ENCODE data around the gene CTU2. TPM values are rescaled to one million over a fixed set of nuclear protein-coding genes. Genes with fewer than 3 reads are reported as not detected.

Gene CTU2
- total and polyA plus RNA-seq, 9 of the 15 experiments (the other 6 are each of a cell fraction or from before 2014, with no cell fraction given): 1.3 to 105 (median 23.2) TPM

DNA sequence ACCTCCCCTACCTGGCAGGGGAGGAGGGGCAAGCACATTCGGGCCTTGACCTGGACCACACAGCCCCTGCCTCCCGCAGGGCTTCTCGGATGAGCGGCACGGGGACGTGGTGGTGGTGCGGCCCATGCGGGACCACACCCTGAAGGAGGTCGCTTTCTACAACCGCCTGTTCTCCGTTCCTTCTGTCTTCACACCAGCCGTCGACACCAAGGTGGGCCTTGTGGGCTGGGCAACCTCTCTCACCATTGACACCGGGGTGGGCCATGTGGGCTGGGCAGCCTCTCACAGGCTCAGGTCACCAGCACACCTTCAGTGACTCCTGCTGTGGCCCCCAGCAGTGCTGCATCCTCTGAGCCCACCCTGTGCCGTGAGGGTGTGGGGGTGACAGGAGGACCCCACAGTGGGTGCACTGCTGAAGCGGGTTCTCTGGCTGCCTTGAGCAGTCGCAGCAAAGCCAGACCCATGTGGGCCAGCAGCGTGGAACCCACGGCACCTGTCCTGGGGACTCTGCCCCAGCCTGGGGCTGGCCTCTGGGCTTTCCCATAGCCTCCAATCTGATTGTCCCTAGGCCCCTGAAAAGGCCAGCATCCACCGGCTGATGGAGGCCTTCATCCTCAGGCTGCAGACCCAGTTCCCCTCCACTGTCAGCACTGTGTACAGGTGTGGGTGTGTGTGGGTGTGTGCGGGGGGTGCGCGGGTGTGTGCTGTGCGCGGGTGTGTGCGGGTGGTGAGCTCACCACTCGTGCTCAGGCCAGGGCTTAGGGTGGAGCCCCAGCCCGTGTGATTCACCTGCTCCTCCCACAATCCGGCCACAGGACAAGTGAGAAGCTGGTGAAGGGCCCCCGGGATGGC is 7.5 kb downstream of the CTU2 start (continued):
- TF ChIP-seq HMGN3 (IDR thresholded peaks at IDR 0.05; ENCODE audit: borderline replicate concordance, extremely low read depth, insufficient read length, low read depth, low read length) (no peak), ZNF696 (CRISPR knock-in tag; conservative IDR thresholded peaks at IDR 0.05) (no peak), MCM3 (IDR thresholded peaks at IDR 0.05) (no peak), NFIC (IDR thresholded peaks at IDR 0.05) (no peak), ZNF140 (CRISPR knock-in tag; IDR thresholded peaks at IDR 0.05) (no peak), CHD1 (IDR thresholded peaks at IDR 0.05; ENCODE audit: low read length) (no peak), DDX20 (tag; IDR thresholded peaks at IDR 0.05; ENCODE audit: low read depth) (no peak), CBFA2T3 (IDR thresholded peaks at IDR 0.05) (no peak), ZNF431 (CRISPR knock-in tag; IDR thresholded peaks at IDR 0.05) (no peak), NFE2 (IDR thresholded peaks at IDR 0.05; ENCODE audit: low read depth) (no peak), RBBP5 (IDR thresholded peaks at IDR 0.05; ENCODE audit: borderline replicate concordance, insufficient read depth, low read length, poor library complexity, severe bottlenecking) (no peak), CCAR2 (IDR thresholded peaks at IDR 0.05; ENCODE audit: low read depth, low read length) (no peak), SAFB2 (IDR thresholded peaks at IDR 0.05; ENCODE audit: borderline replicate concordance, low read depth, low read length, severe bottlenecking) (no peak), BRD9 (IDR thresholded peaks at IDR 0.05; ENCODE audit: low read depth, partially characterized antibody) (no peak), LARP7 (IDR thresholded peaks at IDR 0.05) (no peak)
- TF ChIP-seq, protein P1, sequence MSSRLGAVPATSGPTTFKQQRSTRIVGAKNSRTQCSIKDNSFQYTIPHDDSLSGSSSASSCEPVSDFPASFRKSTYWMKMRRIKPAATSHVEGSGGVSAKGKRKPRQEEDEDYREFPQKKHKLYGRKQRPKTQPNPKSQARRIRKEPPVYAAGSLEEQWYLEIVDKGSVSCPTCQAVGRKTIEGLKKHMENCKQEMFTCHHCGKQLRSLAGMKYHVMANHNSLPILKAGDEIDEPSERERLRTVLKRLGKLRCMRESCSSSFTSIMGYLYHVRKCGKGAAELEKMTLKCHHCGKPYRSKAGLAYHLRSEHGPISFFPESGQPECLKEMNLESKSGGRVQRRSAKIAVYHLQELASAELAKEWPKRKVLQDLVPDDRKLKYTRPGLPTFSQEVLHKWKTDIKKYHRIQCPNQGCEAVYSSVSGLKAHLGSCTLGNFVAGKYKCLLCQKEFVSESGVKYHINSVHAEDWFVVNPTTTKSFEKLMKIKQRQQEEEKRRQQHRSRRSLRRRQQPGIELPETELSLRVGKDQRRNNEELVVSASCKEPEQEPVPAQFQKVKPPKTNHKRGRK (tag; IDR thresholded peaks at IDR 0.05): no peak
- TF ChIP-seq, protein P2, sequence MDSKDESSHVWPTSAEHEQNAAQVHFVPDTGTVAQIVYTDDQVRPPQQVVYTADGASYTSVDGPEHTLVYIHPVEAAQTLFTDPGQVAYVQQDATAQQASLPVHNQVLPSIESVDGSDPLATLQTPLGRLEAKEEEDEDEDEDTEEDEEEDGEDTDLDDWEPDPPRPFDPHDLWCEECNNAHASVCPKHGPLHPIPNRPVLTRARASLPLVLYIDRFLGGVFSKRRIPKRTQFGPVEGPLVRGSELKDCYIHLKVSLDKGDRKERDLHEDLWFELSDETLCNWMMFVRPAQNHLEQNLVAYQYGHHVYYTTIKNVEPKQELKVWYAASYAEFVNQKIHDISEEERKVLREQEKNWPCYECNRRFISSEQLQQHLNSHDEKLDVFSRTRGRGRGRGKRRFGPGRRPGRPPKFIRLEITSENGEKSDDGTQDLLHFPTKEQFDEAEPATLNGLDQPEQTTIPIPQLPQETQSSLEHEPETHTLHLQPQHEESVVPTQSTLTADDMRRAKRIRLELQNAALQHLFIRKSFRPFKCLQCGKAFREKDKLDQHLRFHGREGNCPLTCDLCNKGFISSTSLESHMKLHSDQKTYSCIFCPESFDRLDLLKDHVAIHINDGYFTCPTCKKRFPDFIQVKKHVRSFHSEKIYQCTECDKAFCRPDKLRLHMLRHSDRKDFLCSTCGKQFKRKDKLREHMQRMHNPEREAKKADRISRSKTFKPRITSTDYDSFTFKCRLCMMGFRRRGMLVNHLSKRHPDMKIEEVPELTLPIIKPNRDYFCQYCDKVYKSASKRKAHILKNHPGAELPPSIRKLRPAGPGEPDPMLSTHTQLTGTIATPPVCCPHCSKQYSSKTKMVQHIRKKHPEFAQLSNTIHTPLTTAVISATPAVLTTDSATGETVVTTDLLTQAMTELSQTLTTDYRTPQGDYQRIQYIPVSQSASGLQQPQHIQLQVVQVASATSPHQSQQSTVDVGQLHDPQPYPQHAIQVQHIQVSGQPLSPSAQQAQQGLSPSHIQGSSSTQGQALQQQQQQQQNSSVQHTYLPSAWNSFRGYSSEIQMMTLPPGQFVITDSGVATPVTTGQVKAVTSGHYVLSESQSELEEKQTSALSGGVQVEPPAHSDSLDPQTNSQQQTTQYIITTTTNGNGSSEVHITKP (IDR thresholded peaks at IDR 0.05; ENCODE audit: partially characterized antibody): no peak
- TF ChIP-seq, protein P3, sequence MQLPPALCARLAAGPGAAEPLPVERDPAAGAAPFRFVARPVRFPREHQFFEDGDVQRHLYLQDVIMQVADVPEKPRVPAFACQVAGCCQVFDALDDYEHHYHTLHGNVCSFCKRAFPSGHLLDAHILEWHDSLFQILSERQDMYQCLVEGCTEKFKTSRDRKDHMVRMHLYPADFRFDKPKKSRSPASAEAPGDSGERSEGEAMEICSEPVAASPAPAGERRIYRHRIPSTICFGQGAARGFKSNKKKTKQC (CRISPR knock-in tag; IDR thresholded peaks at IDR 0.05): no peak
- TF ChIP-seq, protein P4, sequence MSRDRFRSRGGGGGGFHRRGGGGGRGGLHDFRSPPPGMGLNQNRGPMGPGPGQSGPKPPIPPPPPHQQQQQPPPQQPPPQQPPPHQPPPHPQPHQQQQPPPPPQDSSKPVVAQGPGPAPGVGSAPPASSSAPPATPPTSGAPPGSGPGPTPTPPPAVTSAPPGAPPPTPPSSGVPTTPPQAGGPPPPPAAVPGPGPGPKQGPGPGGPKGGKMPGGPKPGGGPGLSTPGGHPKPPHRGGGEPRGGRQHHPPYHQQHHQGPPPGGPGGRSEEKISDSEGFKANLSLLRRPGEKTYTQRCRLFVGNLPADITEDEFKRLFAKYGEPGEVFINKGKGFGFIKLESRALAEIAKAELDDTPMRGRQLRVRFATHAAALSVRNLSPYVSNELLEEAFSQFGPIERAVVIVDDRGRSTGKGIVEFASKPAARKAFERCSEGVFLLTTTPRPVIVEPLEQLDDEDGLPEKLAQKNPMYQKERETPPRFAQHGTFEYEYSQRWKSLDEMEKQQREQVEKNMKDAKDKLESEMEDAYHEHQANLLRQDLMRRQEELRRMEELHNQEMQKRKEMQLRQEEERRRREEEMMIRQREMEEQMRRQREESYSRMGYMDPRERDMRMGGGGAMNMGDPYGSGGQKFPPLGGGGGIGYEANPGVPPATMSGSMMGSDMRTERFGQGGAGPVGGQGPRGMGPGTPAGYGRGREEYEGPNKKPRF (IDR thresholded peaks at IDR 0.05; ENCODE audit: low read depth, low read length): no peak
